NCI-H774 (cell line): ENCODE measurements around the gene UBAC2.

ENCODE experiments used
- DNase-seq: peaks from one replicate; lab custom pipeline; 2025; lab: John Stamatoyannopoulos, UW

Gene UBAC2

GRCh38 chr13:99360696-99361095 is 160.0 kb downstream of the UBAC2 start:
- DNase-seq = no peak

GRCh38 chr13:99361197-99361596 is 160.5 kb downstream of the UBAC2 start:
- no peak for DNase-seq

- DNase-seq = no peak
Observed at GRCh38 chr13:99362362-99362761, 161.7 kb downstream of the UBAC2 start.

DNA sequence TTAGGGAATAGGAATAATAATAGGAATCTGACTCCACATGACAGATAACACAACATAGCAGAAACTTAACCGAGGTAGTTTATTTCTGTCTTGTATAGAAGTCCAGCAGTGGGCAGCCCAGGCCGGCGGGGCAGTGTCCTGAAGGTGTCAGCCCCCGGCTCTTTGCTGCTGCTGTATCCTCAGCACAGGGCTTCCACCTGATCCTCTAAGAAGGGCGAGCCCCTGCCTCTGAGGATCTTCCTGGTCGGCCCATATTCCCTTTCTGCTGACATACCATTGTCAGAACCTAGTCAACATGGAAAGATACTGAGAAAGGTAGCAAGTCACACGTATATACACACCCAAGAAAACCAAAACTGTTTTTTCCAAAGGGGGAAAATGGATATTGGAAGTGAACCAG is 162.7 kb downstream of the UBAC2 start:
- DNase-seq = no peak

DNA sequence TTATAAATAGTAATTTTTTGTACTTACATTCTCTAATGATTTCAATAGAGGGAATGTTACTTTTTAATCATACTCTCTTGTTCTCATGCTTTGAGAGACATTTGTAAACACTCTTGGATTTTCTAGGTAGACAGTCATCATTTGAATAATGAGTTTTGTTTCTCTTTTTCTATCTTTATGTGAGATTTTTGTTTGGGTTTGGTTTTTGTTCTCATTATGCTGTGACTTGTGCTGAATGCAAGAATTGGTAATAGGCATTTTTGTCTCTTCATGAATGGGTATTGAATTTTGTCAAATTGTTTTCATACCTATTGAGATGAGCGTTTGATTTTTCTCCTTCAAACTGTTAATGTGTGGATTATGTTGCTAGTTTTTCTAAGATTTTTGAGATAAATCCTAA is 163.3 kb downstream of the UBAC2 start:
- no peak for DNase-seq

DNA sequence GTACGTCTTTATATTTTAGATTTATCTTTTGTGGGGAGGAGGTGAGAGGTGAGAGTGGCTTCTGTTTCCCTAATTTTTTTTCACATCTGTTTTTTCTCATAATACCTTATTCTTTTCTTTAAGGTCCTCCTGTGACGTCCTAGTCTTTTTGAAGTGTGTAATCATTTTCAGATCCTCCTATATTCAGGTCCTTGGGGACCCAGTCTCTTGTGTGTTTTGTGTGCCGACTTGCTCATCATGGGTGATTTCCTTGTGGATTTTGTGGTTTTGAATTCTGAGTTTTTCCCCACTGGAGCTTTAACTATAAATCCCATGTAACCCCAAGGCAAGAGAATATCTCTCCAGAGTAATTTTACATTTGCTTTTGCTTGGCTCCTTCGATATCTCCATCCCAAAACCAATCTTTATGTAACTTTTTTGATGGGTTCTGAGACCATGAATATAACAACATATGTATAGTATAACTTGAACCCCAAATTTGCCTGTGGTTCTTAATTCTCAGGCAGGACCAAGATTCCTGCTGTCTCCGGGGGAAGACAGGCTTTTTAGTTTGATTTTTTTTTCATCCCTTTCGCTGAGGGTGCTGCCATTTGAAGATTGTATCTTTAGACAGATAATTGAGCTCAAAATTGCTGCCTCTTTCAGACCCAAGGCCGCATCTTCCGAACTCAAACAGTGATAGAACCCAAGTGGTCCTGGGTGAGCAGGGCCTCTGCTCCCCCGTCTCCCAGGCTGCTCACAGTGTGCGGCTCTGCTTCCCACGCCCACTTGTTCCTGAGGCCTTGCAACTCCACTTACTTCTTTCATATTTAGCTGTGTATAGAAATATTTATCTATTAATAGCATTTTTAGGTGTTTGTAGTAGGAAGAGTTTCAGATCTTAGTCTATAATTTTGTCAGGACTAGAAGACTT is 165.7 kb downstream of the UBAC2 start:
- DNase-seq = no peak

GRCh38 chr13:99367106-99367616 is 166.5 kb downstream of the UBAC2 start:
- no peak for DNase-seq

DNA sequence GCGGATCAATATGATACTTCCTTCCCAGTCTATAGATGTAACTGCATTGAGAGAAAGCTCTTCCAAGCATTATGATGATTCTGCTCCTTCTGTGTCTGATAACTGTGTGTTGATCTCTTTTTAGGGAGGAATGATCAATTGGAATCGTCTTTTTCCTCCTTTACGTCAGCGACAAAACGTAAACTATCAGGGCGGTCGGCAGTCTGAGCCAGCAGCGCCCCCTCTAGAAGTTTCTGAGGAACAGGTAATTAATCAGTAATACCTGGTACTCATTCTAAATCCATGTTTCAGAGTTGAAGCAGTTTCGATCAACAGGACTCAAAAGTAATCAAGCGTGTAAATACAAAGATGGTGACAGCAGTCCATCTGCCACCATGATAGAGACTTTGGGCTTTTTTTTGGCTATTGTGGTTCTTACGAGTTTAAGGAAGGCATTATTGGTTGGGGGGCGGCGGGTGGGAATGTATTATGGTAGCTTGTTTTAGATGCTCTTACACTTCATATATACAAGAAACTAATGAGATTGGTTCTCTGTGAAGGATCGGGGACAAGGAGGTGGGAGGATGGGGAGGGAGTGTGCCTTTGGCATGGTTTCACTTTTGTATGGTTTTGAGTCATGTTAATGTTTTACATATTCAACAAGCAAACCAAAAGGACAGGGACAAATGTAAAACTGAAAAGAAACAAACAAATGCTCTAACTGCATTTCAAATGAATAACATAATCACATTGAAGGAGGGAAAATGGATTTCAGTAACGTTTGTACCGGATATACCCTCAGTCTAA is 167.2 kb downstream of the UBAC2 start:
- no peak for DNase-seq

GRCh38 chr13:99370481-99371275 is 170.0 kb downstream of the UBAC2 start:
- DNase-seq = no peak

DNA sequence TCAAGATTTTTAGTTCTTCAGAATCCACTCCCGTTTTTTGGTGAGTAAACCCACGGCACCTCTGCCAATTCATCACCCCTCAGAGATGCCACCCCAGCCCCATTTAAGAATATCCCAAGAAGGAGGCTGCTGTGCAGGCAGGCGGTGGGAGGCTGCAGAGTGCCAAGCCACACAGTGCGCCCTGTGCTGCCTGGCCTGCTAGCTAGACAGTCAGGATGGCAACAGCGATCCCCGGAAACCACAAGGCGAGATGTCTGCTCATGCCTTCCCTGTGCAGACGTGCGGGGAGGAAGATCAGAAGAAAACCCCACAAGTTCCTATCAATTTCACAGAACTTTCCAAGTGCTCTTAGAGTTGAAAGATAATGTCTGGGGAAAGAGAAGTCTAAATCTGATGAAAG is 171.3 kb downstream of the UBAC2 start:
- no peak for DNase-seq

DNA sequence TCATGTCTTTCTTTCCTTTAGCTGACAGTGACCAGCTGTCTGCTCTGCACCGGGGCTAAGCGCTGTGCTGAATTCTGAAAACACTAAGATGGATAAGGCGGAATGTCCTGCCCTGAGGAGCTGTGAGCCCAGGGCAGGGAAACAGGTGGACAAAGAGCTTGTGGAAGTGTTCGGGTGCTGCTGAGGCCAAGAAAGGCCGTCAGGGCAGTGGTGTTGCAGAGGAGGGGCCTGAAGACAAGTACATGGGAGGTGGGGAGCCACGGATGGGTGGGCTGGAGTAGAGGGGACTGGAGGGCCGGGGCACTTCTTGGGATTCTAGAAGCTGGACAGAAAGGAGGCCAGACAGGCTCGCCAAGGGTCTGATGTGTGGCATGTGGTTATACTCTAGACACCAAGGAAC is 172.8 kb downstream of the UBAC2 start:
- no peak for DNase-seq

DNA sequence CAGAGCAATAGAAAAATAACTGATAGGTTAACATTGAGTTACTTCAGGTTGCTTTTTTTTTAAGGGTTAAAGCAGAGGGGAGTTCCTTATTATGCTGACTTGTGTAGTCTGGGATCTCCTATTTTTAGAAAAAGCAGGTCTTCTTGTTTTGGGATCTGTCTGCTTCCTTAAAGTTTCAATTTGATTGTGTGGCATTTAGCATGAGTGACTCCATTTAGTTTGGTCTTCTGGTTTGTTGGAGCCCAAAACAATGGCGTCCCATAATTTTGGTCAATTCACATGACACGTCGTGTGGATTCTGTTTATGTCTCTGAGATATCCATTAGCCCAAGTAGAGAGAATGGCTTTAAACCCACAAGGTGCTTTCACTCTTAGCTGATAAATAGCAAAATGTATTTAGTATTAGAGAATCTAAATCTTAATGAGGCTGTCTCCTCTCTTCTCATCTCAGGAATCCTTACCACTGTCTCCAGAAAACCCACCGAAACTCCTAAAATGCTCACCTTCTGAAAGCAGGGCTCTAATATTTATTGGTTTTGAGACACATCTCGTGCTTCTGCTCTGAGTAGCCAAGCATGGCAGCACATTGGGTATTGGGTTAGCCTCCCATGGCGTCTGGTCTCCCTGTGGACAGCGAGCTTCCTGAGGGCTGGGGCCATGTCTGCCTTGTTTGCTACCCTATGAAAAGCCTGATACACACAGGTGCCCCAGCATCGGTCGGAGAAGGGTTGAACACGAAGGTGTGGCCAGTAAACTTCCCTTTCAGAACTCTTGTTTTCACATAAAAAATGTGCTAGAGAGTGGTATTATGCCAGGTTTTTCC is 173.7 kb downstream of the UBAC2 start:
- no peak for DNase-seq

GRCh38 chr13:99374994-99375737 is 174.5 kb downstream of the UBAC2 start:
- no peak for DNase-seq

DNA sequence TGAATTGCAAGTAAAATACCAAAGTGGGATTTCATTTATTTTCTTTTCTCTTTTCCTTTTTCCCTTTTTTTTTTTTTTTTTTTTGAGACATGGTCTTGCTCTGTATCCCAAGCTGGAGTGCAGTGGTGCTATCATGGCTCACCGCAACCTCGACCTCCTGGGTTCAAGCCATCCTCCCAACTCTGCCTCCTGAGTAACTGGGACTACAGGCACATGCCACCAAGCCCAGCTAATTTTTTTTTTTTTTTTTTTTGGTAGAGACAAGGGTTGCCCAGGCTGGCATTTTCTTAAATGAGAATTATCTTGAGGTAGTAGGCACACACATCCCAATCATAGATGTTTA is 175.1 kb downstream of the UBAC2 start:
- DNase-seq = no peak

GRCh38 chr13:99376132-99376531 is 175.5 kb downstream of the UBAC2 start:
- no peak for DNase-seq

GRCh38 chr13:99376924-99377323 is 176.3 kb downstream of the UBAC2 start:
- no peak for DNase-seq

DNA sequence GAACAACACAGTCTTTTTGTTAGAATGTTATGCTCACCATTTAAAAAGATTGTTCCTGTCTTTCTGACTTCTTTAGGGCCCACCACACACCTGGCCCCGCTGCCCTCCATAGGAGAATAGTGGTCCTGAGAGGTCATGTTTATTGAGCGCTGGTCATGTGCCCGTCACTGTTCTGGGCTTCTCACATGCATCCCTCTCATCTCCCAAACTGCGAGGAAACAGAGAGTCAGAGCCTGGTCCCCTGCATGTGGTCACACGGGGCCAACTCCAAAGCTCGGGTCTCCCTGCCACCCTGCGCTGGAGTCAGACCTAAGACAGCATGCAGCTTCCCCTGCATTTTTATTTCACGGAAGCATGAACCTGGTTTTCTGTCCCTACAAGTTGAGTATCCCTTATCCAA is 177.0 kb downstream of the UBAC2 start:
- DNase-seq = no peak

DNA sequence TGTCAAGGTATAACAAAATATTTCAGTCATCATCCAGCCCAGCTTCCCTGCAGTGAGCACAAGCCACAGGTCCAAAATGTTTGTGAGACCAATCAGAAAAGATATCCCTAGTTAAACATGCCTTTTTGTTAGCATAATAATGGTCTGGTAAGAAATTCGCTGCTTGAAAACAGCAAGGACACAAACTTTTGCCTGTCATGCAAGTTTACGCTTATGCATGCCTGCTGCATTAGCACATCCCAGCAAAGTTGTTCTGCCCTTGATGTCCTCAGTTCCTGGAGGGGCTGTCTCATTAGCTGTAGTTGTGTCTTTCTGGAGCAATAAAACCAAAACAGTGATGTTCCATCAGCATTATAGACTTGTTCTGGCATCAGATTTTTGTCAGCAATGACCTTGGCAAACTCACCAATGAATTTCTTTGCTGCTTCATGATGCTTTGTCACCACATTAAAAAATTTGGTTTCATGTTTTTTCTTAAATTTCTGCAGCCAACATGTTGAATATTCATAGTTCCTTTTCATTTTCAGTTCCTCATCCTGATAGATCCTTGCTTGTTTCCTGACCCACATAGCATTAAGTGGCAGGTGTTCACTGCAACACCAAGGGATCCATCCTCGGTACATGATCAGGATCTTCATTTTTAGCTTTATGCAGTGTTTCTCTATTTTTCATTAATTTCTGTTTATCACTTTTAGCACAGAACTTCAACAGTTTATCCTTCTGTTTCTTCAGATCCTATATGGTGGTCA is 178.5 kb downstream of the UBAC2 start:
- no peak for DNase-seq

DNA sequence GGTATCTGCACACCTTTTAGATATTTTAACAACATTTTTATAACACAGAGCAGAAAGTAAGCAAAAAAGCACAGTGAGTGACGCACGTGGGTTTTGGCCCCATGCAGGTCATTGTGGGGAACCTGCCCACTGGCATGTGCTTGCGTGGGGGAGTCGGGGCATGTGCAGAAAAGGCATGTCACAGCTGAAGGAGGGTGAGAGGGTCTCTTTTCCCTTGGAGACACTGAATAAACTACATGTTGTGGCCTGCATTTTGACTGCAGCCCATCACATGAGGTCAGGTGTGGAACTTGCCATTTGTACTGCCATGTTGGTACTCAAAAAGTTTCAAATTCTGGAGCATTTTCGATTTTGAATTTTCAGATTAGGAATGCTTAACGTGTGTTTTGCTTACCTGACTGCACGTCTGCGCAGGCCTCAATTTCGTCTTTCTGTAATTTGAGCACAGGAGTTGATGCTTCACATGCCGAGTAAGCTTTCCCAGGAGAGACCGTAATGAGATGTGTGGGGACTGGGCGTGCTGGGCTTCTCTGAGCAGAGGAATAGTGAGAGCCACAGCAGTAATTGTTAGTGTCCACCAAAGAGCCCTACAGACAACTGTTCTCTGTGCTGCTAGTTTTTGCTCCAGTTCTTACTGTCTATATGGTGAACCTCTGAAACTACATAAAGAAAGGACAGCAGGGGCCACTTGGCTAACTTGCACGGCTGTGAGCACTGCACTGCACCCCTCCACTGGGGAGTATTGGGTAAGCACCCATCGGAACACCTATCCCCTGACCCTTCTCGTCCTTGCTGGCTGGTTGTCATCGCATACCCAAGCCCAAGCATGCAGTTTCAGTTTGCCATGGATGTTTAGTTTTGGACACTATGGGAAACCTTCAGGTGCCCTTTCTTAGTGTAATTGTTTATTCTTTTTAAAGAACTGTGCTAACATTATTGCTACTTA is 179.5 kb downstream of the UBAC2 start:
- DNase-seq = no peak
